Measurements from ENCODE around the gene CLIP3.
"Not testable (repeated sequence)": the region's sequence is repeated elsewhere in the genome, so short reads cannot be mapped to it uniquely, and the experiment has no call there.

The CLIP3 gene, protein sequence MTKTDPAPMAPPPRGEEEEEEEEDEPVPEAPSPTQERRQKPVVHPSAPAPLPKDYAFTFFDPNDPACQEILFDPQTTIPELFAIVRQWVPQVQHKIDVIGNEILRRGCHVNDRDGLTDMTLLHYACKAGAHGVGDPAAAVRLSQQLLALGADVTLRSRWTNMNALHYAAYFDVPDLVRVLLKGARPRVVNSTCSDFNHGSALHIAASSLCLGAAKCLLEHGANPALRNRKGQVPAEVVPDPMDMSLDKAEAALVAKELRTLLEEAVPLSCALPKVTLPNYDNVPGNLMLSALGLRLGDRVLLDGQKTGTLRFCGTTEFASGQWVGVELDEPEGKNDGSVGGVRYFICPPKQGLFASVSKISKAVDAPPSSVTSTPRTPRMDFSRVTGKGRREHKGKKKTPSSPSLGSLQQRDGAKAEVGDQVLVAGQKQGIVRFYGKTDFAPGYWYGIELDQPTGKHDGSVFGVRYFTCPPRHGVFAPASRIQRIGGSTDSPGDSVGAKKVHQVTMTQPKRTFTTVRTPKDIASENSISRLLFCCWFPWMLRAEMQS

DNA sequence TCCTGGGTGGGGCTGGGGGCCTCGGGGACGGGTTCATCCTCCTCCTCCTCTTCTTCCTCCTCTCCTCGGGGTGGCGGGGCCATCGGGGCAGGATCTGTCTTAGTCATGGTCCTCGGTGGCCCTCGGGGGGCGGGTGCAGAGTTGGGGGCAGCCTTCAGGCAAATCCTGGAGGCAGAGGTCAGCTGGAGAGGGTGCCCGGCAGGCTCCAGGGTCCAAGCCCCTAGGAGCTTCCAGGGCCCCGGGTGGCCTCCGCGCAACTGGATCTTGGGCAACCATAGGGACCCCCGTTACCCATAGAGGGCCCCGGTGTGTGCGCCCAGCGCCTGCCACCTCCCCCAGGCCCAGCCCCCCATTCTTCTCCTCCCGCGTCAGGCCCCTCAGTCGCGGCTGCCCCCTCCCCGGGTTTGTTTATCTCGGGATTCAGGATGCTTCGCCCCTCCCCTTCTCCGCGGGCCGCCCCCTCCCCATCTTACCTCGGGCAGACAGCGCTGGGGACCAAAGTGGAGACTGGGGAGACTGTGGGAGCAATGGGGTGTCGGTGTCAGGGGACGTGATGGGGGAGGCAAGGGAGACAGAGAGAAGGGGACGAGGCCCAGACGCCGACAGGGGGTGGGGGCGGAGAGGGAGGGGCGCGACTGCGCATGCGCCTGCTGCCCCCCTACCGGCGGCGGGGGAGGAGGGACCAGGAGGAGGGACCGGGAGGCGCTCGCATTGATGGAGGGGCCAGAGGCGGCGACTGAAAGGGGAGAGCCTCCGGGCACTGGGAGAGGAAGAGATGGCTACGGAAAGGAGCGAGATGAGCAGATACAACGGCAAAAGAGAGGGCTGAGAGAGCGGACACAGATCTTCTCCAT lies at the start of gene CLIP3:
Gene CLIP3 (minus strand): TSS at position 623 of the 854 bp plus-strand sequence. CDS start 516 bp downstream, at position 107.
- TF ChIP-seq, protein P1, sequence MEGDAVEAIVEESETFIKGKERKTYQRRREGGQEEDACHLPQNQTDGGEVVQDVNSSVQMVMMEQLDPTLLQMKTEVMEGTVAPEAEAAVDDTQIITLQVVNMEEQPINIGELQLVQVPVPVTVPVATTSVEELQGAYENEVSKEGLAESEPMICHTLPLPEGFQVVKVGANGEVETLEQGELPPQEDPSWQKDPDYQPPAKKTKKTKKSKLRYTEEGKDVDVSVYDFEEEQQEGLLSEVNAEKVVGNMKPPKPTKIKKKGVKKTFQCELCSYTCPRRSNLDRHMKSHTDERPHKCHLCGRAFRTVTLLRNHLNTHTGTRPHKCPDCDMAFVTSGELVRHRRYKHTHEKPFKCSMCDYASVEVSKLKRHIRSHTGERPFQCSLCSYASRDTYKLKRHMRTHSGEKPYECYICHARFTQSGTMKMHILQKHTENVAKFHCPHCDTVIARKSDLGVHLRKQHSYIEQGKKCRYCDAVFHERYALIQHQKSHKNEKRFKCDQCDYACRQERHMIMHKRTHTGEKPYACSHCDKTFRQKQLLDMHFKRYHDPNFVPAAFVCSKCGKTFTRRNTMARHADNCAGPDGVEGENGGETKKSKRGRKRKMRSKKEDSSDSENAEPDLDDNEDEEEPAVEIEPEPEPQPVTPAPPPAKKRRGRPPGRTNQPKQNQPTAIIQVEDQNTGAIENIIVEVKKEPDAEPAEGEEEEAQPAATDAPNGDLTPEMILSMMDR (IDR thresholded peaks at IDR 0.05; ENCODE audit: low read depth, low read length): no peak
- peak within 1 kb of the TSS; percentile 81 to 91 for H3K4me3 ChIP-seq (replicated peaks in 1 of 2; ENCODE audit: low read depth in 2 of 2, low read length in 2 of 2)
- DNase-seq (ENCODE audit: low read depth in 2 of 2): peak; percentile 61 to 81

DNA sequence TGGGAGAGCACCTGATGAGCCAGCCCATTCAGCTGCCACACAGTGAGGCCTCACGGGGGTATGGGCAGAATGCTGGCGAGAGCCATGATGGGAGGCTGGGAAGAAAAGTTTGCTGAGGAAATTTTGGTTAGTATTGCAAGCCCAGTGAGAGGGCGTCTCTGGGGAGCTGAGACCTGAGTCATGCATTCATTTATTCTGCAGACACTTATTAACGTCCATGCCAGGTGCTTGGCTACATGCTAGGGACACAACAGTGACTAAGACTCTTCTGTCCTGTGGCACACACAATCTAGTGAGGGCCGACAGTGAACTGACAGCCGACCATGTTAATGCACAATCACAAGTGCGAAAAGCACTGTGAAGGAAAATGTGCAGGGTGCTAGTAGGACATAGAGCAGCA lies 49.2 kb upstream of the CLIP3 start:
- peak in 1 of 2 donors; percentile 66 for DNase-seq (ENCODE audit: low read depth in 2 of 2)
- TF ChIP-seq, protein P1 (IDR thresholded peaks at IDR 0.05; ENCODE audit: low read depth, low read length): no peak
- no peak overlapping the region for H3K4me3 ChIP-seq (replicated peaks in 1 of 2; ENCODE audit: low read depth in 2 of 2, low read length in 2 of 2)

DNA sequence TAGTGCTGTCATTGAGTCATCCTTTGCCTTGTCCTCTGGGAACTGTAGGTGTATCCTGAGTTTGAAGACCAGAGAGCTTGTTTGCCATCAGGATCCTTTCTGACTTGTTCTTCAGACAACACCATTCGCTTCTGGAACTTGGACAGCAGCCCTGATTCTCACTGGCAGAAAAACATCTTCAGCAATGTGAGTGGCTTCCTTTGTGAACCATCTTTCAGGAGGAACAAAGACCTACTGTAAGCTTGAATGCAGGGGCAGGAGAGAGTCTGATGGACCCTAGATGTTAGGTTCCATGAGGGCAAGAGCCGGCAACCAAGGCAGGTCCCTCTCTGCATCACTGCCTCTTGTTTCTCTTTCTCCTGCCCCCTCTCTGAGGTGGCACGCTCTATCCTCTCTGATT lies 48.7 kb upstream of the CLIP3 start:
- DNase-seq (ENCODE audit: low read depth in 2 of 2): peak; percentile 5 to 7
- TF ChIP-seq, protein P1 (IDR thresholded peaks at IDR 0.05; ENCODE audit: low read depth, low read length): no peak
- H3K4me3 ChIP-seq (replicated peaks in 1 of 2; ENCODE audit: low read depth in 2 of 2, low read length in 2 of 2): no peak overlapping the region

DNA sequence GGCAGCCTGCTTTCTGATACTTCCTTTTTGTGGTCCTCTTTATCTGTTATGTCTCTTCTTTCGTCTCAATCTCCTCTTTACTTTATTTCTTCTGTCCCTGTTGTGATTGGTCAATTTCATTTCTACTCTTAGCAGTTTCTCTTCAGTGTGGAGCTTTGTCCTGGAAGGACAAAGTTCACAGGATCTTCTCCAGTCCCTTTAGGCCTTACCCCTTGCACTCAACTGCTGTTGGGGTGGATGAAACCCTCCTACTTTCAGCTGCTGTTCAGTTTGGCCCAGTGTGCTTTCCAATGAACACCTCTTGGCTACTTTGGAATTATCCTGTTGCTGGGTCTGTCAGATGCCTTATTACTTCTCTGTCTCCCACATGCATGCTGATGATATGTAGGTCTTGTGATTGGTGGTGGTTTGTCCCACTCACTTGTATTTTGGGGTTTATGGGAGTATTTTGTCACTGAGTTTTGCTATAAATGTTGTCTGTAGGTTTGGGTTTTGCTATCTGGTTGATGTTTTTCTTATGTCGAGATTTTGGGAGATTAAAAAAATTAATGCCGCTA lies 46.8 kb upstream of the CLIP3 start:
- TF ChIP-seq, protein P1 (IDR thresholded peaks at IDR 0.05; ENCODE audit: low read depth, low read length): no peak
- no peak overlapping the region for H3K4me3 ChIP-seq (replicated peaks in 1 of 2; ENCODE audit: low read depth in 2 of 2, low read length in 2 of 2)
- DNase-seq (ENCODE audit: low read depth in 2 of 2): no peak

DNA sequence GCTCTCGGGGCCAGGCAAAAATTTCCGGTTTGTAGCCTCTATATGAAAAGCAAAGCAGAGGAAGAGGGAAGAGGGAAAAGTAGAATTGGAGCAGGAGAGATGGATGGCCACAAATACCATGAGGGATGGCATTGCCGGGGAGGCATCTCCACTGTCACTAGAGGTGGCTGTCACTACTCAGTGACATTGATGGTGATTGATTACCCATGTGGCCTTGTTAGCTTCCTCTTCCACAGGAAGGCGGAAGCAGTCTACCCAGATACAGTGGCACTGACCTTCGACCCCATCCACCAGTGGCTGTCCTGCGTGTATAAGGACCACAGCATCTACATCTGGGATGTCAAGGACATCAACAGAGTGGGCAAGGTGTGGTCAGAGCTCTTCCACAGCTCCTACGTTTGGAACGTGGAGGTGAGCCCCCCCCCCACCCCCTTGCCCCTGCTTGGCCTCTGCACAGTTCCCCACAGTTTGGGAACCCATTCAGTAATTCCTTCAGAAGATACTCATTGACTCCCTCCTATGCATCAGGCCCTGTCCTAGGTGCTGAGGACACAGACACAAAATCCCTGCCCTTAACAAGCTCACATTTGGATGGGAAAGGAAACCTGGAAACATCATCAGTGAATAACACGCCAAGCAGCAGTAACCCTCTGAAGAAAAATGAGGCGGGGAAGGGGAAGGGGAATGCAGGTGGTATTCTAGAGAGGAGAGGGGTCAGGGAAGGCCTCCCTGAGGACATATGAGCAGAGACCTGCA lies 40.6 kb upstream of the CLIP3 start:
- TF ChIP-seq, protein P1 (IDR thresholded peaks at IDR 0.05; ENCODE audit: low read depth, low read length): no peak
- H3K4me3 ChIP-seq (replicated peaks in 1 of 2; ENCODE audit: low read depth in 2 of 2, low read length in 2 of 2): no peak overlapping the region
- DNase-seq (ENCODE audit: low read depth in 2 of 2): no peak

DNA sequence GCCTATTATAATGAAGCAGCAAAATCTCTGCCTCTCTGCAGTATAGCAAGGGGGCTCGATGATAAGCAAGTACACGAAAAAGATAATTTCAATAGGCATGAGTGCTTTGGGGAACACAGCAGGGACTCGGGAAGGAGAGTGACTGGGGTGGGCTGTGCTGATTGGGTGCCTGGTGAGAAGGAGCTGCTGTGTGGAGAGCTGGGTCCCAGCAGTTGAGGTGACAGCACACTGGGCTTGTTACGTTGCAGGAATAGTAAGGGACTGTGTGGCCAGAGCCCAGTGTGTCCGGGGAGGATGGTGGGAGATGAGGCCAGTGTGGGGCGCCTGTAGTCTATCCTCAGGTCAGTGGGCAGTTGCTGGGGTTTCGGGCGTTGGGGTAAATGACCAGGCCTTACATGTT lies 39.4 kb upstream of the CLIP3 start:
- H3K4me3 ChIP-seq (replicated peaks in 1 of 2; ENCODE audit: low read depth in 2 of 2, low read length in 2 of 2): no peak overlapping the region
- TF ChIP-seq, protein P1 (IDR thresholded peaks at IDR 0.05; ENCODE audit: low read depth, low read length): no peak
- no peak for DNase-seq (ENCODE audit: low read depth in 2 of 2)

DNA sequence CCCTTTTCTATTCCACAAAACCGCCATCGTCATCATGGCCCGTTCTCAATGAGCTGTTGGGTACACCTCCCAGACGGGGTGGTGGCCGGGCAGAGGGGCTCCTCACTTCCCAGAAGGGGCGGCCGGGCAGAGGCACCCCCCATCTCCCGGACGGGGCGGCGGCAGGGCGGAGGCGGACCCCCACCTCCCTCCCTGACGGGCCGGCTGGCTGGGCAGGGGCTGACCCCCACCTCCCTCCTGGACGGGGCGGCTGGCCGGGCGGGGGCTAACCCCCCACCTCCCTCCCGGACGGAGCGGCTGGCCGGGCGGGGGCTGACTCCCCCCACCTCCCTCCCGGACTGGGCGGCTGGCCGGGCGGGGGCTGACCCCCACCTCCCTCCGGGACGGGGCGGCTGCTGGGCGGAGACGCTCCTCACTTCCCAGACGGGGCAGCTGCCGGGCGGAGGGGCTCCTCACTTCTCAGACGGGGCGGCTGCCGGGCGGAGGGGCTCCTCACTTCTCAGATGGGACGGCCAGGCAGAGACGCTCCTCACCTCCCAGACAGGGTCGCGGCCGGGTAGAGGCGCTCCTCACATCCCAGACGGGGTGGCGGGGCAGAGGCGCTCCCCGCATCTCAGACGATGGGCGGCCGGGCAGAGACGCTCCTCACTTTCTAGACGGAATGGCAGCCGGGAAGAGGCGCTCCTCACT lies 36.3 kb upstream of the CLIP3 start:
- DNase-seq (ENCODE audit: low read depth in 2 of 2); H3K4me3 ChIP-seq (replicated peaks in 1 of 2; ENCODE audit: low read depth in 2 of 2, low read length in 2 of 2): not testable (repeated sequence)
